BE2C (cell line): Measurements from ENCODE around the gene PRSS56.

Experiments used
- DNase-seq: peaks from one replicate; pipeline ENCODE4 v3.0.0-alpha.2; 2020
- H3K27me3 ChIP-seq: fragments of 250-450 bp; sonication (Bioruptor Pico); 2 replicates; pipeline ENCODE4 v1.5.1; 2020; ENCODE audit warnings: mild to moderate bottlenecking
- H3K36me3 ChIP-seq: fragments of 250-450 bp; sonication (Bioruptor Pico); 2 replicates; pipeline ENCODE4 v1.5.1; 2020; ENCODE audit warnings: mild to moderate bottlenecking
- H3K4me1 ChIP-seq: fragments of 250-450 bp; sonication (Bioruptor Pico); 2 replicates; pipeline ENCODE4 v1.5.1; 2020
- H3K4me3 ChIP-seq: 2 replicates; pipeline ENCODE4 v1.5.1; 2011; ENCODE audit warnings: low read depth, low read length
- H3K9me3 ChIP-seq: fragments of 250-450 bp; sonication (Bioruptor Pico); 2 replicates; pipeline ENCODE4 v1.5.1; 2020
- TF ChIP-seq, protein P1 (sequence below): IDR thresholded peaks from 2 replicates; pipeline ENCODE4 v1.5.1; 2012; ENCODE audit warnings: mild to moderate bottlenecking, low read depth, low read length

PRSS56 gene

DNA sequence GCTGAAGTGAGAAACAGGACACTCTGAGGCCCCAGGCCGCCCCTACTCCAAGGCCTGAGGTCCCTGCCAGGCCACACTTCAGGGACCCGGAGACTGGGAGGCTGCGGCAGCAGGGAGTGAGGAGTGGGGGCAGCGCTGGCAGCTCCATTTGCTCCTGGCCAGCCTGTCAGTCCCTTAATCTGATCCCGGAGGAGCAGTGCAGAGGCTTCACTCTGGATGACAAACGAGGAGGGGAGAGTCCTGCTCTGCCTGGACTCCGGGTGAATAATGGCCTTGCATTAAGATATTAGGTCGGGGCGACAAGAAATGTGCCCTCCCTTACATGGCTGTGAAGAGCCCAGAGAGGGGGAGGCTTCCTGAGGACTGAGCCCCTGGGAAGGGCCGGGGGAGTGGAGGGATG is 14.3 kb upstream of the PRSS56 start:
- Histone ChIP-seq H3K9me3 (no peaks in the 10 kb centered on the region), H3K4me1 (peaks cover 25% of the 10 kb centered on the region), H3K4me3 (no peak overlapping the region), H3K36me3 (no peaks in the 10 kb centered on the region), H3K27me3 (no peaks in the 10 kb centered on the region)
- DNase-seq: peak; percentile 76
- TF ChIP-seq, protein P1, sequence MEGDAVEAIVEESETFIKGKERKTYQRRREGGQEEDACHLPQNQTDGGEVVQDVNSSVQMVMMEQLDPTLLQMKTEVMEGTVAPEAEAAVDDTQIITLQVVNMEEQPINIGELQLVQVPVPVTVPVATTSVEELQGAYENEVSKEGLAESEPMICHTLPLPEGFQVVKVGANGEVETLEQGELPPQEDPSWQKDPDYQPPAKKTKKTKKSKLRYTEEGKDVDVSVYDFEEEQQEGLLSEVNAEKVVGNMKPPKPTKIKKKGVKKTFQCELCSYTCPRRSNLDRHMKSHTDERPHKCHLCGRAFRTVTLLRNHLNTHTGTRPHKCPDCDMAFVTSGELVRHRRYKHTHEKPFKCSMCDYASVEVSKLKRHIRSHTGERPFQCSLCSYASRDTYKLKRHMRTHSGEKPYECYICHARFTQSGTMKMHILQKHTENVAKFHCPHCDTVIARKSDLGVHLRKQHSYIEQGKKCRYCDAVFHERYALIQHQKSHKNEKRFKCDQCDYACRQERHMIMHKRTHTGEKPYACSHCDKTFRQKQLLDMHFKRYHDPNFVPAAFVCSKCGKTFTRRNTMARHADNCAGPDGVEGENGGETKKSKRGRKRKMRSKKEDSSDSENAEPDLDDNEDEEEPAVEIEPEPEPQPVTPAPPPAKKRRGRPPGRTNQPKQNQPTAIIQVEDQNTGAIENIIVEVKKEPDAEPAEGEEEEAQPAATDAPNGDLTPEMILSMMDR: no peak

DNA sequence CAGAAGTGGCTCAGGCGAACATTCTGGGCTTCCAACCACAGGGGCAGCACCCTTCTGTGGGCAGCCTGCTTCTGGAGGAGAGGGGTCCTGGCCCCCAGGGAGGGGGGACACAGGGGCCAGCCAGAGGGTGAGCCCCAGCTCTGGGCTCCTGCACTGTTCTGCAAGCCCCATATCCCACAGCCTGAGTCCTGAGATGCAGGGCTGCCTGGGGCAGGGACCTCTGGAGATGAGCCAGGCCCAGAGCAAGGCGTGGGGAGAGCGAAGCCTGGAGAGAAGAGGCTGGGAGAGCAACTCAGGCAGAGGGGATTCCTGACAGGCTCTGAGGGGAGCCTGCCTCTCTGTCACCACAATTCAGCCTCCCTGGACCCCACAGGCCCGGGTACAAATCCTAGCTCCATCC is 13.5 kb upstream of the PRSS56 start:
- TF ChIP-seq, protein P1: no peak
- Histone ChIP-seq H3K27me3 (no peaks in the 10 kb centered on the region), H3K36me3 (no peaks in the 10 kb centered on the region), H3K4me1 (peaks cover 22% of the 10 kb centered on the region), H3K9me3 (no peaks in the 10 kb centered on the region), H3K4me3 (no peak overlapping the region)
- DNase-seq: peak; percentile 70

DNA sequence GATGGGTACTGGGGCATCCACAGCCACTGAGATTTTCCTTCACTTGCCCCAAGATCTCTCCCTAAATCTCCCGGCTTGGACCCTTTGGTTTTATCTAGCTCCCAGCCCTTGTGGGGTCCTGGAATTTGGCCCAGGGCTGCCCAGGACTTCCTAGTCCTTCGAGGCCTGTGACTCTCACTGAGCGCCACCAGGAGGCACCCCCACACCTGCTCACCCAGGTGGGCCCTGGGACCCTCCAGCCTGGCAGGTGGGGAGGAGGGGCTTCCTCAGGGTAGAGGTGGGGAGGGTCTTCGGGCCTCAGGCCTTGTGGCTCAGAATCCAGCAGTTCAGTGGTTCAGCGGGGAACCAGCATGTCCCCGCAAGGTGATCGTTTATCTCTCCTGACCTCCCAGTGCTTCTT is 11.9 kb upstream of the PRSS56 start:
- TF ChIP-seq, protein P1: no peak
- no peak overlapping the region for H3K4me3 ChIP-seq
- H3K4me1 ChIP-seq: peaks cover 33% of the 10 kb centered on the region
- no peaks in the 10 kb centered on the region for H3K27me3 ChIP-seq
- no peaks in the 10 kb centered on the region for H3K36me3 ChIP-seq
- no peaks in the 10 kb centered on the region for H3K9me3 ChIP-seq
- no peak for DNase-seq

DNA sequence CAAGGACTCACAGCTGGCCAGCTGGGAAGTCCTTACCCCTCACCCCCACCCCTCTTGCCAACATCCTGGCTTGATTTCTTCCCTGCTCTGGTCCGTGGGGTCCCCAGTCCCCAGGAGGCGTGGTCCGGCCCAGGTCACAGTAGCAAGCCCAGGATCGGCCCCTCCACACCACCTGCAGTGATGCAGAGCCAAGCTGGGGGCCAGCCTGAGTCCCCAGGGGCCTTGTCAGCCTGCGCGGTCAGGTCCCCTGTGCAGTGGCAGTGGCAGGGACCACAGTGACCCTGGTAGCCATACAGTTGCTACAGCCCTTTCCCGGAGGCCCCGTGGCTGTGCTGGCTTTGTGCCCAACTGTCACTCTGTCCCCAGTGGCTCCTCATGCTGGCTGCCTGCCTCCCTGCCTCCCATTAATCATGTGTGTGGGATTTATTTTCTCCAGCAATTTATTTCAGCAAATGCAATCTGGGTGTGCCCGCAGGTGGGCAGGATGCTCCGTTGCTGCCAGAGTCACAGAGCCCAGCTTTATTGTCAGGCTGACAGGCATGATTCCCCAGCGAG is 8.8 kb upstream of the PRSS56 start:
- TF ChIP-seq, protein P1: no peak
- Histone ChIP-seq H3K9me3 (no peaks in the 10 kb centered on the region), H3K36me3 (no peaks in the 10 kb centered on the region), H3K27me3 (no peaks in the 10 kb centered on the region), H3K4me1 (peaks cover 25% of the 10 kb centered on the region), H3K4me3 (no peak overlapping the region)
- DNase-seq: peak; percentile 84

GRCh38 chr2:232512602-232513001 is 7.6 kb upstream of the PRSS56 start:
- TF ChIP-seq, protein P1: no peak
- Histone ChIP-seq H3K4me1 (peaks cover 18% of the 10 kb centered on the region), H3K9me3 (no peaks in the 10 kb centered on the region), H3K27me3 (no peaks in the 10 kb centered on the region), H3K36me3 (no peaks in the 10 kb centered on the region), H3K4me3 (no peak overlapping the region)
- DNase-seq: peak; percentile 83

DNA sequence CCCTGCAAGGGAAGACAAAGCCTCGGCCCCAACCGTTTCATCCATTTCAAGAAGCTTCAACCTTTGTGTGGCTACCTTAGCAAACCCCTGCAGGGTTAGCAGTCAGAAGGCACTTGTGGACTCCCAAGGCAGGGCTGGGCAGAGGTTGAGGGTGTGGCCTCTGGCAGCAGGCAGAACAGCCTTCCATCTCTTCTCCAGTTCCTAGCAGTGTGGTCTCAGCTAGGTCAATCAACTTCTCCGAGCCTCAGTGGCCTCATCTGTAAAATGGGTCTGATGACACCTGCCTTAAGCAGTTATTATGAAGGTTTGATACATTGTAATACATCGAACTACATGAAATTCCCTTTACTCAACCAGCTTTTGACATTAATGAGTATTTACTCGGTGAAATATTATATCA is 6.8 kb upstream of the PRSS56 start:
- H3K4me1 ChIP-seq: peaks cover 18% of the 10 kb centered on the region
- no peaks in the 10 kb centered on the region for H3K36me3 ChIP-seq
- H3K4me3 ChIP-seq: no peak overlapping the region
- TF ChIP-seq, protein P1: no peak
- no peaks in the 10 kb centered on the region for H3K27me3 ChIP-seq
- no peaks in the 10 kb centered on the region for H3K9me3 ChIP-seq
- no peak for DNase-seq
